ENCODE results near the gene CTSE.

The CTSE gene

GRCh38 chr1:206049919-206050600 is 26.4 kb upstream of the CTSE start:
- DNase-seq, result no peak

GRCh38 chr1:206049293-206049692 is 25.6 kb upstream of the CTSE start:
- no peak for DNase-seq

GRCh38 chr1:206048582-206048981 is 24.9 kb upstream of the CTSE start:
- DNase-seq, result no peak

- DNase-seq, result no peak
Observed at GRCh38 chr1:206047271-206047670, 23.6 kb upstream of the CTSE start.

GRCh38 chr1:206041640-206042039 is 17.9 kb upstream of the CTSE start:
- DNase-seq, result no peak

- no peak for DNase-seq
Observed at GRCh38 chr1:206040328-206040727, 16.6 kb upstream of the CTSE start.

- DNase-seq, result no peak
Observed at GRCh38 chr1:206039046-206039973, 15.6 kb upstream of the CTSE start.

- DNase-seq, result no peak
Observed at GRCh38 chr1:206037581-206037980, 13.9 kb upstream of the CTSE start.

- no peak for DNase-seq
Observed at GRCh38 chr1:206036663-206037455, 13.2 kb upstream of the CTSE start.

GRCh38 chr1:206035027-206035426 is 11.3 kb upstream of the CTSE start:
- DNase-seq, result no peak

- DNase-seq, result no peak
Observed at GRCh38 chr1:206032380-206033140, 8.9 kb upstream of the CTSE start.

GRCh38 chr1:206030714-206031113 is 7.0 kb upstream of the CTSE start:
- peak; percentile 62 for DNase-seq

GRCh38 chr1:206030191-206030590 is 6.5 kb upstream of the CTSE start:
- DNase-seq, result no peak

- DNase-seq, result no peak
Observed at GRCh38 chr1:206029484-206029883, 5.8 kb upstream of the CTSE start.

GRCh38 chr1:206025283-206025820 is 1.7 kb upstream of the CTSE start:
- DNase-seq, result no peak

- no peak for DNase-seq
Observed at GRCh38 chr1:206022766-206023165, 929 bp downstream of the CTSE start.

GRCh38 chr1:206021626-206022365 is 1.9 kb downstream of the CTSE start:
- no peak for DNase-seq

- no peak for DNase-seq
Observed at GRCh38 chr1:206021008-206021625, 2.6 kb downstream of the CTSE start.

- no peak for DNase-seq
Observed at GRCh38 chr1:206020393-206021007, 3.2 kb downstream of the CTSE start.

GRCh38 chr1:206015071-206015470 is 8.6 kb downstream of the CTSE start:
- no peak for DNase-seq

GRCh38 chr1:206014601-206015000 is 9.1 kb downstream of the CTSE start:
- no peak for DNase-seq
